T47D (cell line): ENCODE measurements around the gene SHANK2.

Source experiments
- DNase-seq, 2 experiments: peaks; one replicate each; pipeline versions ENCODE4 v3.0.0 to v3.0.0-alpha.2; 2011 to 2012; ENCODE audit warnings: low read depth in 1 of 2, low spot score in 1 of 2
- JUND ChIP-seq: IDR thresholded peaks from 2 replicates; pipeline ENCODE4 v1.6.1; 2012; ENCODE audit warnings: low read depth
- in situ Hi-C: cut with HindIII; loops from 2 replicates; pipeline ENCODE4 v1.10.0; 2016; ENCODE audit warnings: low sequenced_read_pairs, low pct_unique_long_range_greater_than_20kb

Gene SHANK2

DNA sequence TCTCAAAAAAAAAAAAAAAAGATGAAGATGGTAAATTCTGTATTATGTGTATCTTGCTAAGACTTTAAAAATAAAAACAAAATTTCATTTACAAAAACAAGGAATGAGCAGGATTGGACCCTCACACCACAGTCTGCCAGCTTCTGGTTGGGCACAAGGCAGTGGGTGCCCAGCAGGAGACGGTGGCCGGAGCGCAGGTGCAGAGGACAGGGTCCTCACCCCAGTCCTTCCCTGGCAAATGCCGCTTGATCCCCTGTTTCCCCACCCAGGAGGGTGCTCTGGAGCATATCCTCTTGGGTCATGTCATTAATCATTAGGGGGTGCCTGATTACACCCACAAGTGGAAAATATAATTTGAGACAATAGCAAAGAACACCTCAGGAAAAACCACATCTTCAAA lies 31.2 kb downstream of the SHANK2 start:
- DNase-seq, result no peak
- no peak for TF ChIP-seq JUND
- in situ Hi-C loops, result no loop called here

DNA sequence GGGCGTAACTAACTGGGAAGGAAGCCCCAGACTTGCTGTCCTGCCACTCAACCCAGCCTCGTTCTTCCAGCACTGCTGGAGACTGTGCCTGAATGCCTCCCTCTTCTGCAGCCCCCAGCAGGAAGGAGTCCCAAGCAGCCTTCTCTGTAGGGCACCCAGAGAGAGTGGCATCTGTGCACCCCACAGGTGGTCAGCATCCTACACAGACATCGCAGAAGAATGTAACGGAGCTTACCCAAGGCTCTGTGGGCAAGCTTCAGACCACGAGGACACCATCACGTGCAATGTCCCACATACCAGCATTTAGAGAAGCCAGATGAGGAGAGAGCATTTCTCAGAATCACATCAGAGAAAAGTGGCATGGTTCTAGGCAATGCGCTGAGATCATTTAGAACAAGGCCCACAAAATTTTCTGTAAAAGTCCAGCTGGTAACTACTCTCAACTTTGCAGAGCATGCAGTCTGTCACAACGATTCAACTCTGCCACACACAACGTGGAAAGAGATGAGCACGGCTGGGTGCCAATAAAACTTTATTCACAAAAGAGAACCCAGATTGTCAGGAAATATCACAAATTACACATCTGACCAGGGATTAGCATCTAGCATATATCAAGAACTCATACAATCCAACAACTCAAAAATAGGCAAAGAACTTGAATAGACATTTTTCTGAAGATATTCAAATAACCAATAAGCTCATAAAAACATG lies 33.4 kb downstream of the SHANK2 start:
- DNase-seq, result no peak
- no peak for TF ChIP-seq JUND

GRCh38 chr11:71215425-71215965 lies 36.9 kb downstream of the SHANK2 start:
- in situ Hi-C loops, result no loop called here
- no peak for TF ChIP-seq JUND
- no peak for DNase-seq

More for the DNA sequence above, 33.4 kb downstream of the SHANK2 start:
- in situ Hi-C loops, result no loop called here

DNA sequence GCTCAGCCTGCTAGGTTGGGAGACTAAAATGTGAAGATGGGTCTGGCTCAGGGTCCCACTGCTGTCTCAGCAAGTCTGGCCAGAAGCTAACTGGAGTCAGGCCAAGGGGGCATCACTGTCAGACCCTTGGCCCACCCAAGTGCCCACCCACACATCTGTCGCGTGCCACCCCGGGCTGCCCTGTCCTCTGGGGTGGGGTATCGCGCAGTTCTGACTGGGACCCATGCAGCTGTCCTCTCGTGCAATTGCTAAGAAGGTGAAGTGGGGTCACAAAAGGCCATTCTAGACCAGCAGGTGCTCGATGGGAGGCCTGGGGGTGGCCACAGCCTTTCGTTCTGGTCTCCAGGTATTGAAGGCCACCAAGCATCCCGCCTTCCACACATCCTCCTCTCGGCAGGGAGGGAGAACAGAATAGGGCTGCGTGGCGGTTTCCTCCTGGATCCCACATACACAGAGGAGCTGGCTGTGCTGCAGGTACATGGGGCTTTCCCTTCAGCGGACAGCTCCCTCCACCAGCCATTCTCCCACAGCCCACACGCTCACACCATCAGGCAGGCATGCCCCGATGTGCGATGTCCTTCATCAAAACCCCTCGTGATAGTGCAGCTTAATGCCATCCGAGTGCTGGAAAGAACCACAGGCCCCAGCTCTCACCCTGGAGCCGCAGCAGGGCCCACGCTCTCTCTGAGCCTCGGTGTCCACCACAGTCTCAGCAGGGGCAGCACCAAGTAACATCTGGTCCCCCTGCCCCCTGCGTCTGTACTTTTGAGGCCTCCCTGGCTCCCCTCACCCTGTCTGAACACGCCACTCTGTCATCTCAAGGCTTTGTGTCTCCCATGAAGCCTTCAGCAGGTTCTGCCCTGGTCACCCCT lies 37.6 kb downstream of the SHANK2 start:
- TF ChIP-seq JUND, result no peak
- in situ Hi-C loops, result no loop called here
- DNase-seq, result no peak

DNA sequence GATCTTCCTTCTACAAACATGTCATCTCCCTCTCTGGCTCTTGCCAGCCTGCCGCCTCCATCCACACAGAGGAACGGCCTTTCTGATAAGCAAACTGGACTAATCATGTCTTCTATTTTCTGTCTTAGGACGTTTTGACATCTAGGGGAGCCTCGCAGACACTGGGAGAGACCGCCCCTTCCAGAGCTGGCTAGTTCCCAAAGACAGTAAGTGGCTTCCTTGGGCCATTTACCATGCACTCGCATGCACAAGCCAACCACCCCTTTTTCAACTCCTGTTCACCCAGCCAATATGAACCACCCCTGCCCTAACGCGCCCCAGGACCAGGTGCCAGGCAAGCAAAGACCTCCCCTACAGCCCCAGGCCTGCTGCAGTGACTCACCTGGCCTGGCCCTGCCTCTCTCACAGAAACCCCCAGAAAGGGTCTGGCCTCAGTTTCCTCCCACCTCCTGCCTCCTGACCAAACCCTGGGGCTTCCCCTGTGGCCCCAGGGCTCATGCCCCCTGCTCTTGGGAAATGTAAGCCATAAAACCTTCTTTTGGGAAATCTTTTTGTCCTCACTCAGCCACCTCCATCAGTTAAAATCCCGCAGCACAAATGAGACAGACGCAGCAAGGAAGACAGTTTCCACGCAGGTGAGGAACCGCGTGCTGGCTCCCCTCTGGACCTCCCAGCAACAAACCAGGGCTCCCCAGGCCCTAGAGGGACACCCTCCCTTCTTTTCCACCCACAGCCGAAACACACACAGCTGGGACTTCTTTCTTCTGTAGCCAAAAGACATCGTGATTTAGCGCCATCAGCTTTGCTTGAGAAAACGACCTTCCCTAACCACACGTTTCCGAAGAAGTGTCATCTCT lies 38.5 kb downstream of the SHANK2 start:
- no peak for TF ChIP-seq JUND
- in situ Hi-C loops, result no loop called here
- DNase-seq, result no peak

- DNase-seq, result no peak
- in situ Hi-C loops, result no loop called here
- no peak for TF ChIP-seq JUND
These were observed 39.4 kb downstream of the SHANK2 start for GRCh38 chr11:71212871-71213559.

DNA sequence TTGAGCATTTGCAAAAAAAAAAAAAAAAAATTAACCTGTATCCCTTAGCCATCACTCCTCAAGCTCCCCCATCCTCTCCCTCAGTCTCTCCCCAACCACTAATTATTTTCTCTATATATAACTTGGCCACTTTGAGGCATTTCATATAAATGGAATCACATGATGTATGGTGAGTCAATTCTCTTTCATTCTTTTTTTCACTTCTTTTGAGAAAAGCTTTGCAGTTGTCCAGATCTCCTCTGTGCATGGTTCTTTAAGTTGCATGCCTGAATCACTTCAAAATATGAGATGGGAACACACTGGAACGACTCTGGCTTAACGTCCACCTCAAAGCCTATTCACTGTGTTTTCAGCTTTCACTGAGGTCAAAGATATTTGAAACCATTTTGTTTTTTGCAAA lies 40.7 kb downstream of the SHANK2 start:
- no peak for TF ChIP-seq JUND
- in situ Hi-C loops, result no loop called here
- DNase-seq, result no peak

GRCh38 chr11:71210861-71211260 lies 41.5 kb downstream of the SHANK2 start:
- no peak for DNase-seq
- no peak for TF ChIP-seq JUND
- in situ Hi-C loops, result no loop called here

- in situ Hi-C loops, result no loop called here
- TF ChIP-seq JUND, result no peak
These were observed 42.7 kb downstream of the SHANK2 start for GRCh38 chr11:71209656-71210055.

GRCh38 chr11:71209181-71209580 lies 43.2 kb downstream of the SHANK2 start:
- TF ChIP-seq JUND, result no peak
- in situ Hi-C loops, result no loop called here
- no peak for DNase-seq

More at GRCh38 chr11:71209656-71210055, 42.7 kb downstream of the SHANK2 start:
- DNase-seq, result no peak

DNA sequence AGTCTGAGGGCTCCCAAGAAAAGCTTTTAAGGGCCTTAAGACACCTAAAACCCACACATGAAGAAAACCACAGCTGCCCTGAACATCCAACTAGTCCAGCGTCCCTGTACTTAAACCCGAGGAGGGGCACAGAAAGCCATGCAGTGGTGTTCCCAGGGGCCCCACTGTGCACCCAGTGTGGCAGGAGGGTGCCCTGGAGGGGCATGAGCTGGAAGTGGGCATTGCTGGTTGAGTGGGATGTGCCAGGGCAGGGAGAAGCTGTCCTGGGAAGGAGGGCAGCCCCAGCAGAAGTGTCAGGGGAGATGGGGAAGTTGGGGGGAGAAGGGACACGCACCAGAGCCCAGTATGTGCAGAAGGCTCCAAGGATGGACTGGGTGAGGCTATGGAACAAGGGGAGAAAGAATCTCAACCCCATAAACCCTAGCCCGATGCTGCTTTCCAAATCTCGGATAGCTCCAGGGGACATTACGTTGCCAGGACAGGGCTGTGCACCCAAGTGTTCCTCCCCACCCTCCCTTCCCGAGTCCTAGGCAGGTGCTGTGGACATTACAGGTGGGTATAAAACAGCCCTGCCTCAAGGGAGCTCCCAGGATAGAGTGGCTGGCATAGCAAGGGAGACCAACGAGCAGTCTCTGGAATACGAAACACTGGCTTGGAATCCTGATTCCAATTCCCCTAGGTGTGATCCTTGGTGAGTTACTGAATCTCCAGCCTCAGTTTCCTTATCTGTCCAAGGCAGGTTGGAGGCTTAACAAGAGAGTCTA lies 44.2 kb downstream of the SHANK2 start:
- DNase-seq, result no peak
- in situ Hi-C loops, result no loop called here
- TF ChIP-seq JUND, result no peak

DNA sequence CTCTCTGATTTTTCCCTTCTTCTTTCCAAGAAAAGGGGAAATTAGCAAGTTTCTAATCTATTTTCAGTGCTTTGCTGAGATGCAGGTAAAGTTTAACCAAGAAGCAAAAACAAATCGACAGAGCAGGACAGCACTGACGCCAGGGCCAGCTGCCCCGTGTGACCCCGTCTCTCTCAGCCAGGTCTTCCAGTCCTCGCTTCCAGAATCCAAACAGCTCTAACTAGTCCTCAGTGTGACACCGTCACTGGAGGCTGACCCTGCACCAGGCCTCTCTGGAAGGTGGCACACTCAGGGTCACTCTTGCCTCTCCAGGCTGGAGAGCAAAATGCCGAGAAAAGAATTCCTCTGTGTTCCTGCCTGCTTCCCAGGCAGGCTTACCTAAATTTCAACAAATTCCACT lies 44.8 kb downstream of the SHANK2 start:
- TF ChIP-seq JUND, result no peak
- peak in 1 of 2 experiments; percentile 75 for DNase-seq
- in situ Hi-C loops, result no loop called here
